ENCODE data around the gene TRAM2. TPM values are rescaled to one million over a fixed set of nuclear protein-coding genes. Genes with fewer than 3 reads are reported as not detected.

Gene TRAM2
- total and polyA plus RNA-seq, 9 of the 15 experiments (the other 6 are each of a cell fraction or from before 2014, with no cell fraction given) = 2.6 to 13.3 (median 8.9) TPM

DNA sequence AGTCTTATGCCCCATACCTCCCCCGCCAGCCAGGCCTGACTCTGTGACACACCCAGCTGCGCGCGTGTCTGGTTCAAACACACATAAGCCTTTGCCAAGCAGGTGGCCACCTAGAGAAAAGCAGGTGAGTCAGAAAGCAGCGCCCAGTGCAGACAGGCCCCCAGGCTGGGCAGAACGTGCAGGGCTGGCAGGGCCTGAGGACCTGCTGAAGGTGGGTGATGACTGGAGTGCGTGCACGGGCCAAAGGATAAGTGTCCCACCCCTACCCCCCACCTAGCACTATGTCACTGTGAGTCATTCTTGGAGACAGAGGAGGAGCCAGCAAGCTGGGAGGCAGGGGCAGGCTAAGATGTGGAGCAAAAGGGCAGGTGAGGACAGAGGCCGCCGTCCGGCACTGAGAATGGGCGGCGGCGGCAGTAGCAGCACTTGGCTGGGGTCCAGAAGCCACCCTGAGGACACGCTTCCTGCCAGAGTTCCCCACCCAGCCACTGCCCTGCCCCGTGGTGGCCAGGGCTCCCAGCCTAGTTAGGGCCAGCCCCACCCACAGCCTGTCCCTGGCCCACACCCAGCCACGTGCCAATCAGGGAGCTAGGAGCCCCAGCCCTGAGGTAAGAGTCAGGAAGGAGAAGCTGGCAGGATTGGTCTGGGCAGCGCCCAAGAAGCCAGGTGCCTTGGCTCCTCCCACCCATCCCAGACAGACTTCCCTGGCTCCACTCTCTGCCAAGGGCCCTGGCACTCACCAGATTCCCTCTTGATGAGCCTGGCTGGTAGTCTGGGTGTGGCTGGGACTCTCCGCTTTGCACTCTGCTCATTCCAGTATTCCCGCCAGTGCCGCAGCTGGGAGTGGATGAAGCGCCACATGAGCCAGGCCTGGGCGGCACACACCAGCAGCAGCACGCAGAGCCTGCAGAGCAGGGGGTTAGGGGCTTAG is 72.7 kb downstream of the TRAM2 start (continued):
- TF ChIP-seq ZNF609 (CRISPR knock-in tag; IDR thresholded peaks at IDR 0.05; ENCODE audit: borderline replicate concordance) (no peak), MCM5 (IDR thresholded peaks at IDR 0.05; ENCODE audit: low read depth) (no peak), NR0B1 (IDR thresholded peaks at IDR 0.05; ENCODE audit: partially characterized antibody) (no peak), SAFB (IDR thresholded peaks at IDR 0.05; ENCODE audit: borderline replicate concordance, low read depth, low read length) (no peak), ZNF644 (tag; IDR thresholded peaks at IDR 0.05; ENCODE audit: low read depth) (no peak), ATF7 (IDR thresholded peaks at IDR 0.05) (peak; percentile 91), STAG1 (CRISPR knock-in tag; IDR thresholded peaks at IDR 0.05; ENCODE audit: borderline replicate concordance) (no peak), ARHGAP35 (IDR thresholded peaks at IDR 0.05; ENCODE audit: partially characterized antibody) (no peak), ZNF174 (CRISPR knock-in tag; IDR thresholded peaks at IDR 0.05) (no peak), PHF8 (IDR thresholded peaks at IDR 0.05; ENCODE audit: borderline replicate concordance, low read length) (peak; percentile 22; the same call in 1 of the 2 replicates), ZFP36 (IDR thresholded peaks at IDR 0.05; ENCODE audit: low read depth, low read length, partially characterized antibody) (no peak)
- TF ChIP-seq, protein P1, sequence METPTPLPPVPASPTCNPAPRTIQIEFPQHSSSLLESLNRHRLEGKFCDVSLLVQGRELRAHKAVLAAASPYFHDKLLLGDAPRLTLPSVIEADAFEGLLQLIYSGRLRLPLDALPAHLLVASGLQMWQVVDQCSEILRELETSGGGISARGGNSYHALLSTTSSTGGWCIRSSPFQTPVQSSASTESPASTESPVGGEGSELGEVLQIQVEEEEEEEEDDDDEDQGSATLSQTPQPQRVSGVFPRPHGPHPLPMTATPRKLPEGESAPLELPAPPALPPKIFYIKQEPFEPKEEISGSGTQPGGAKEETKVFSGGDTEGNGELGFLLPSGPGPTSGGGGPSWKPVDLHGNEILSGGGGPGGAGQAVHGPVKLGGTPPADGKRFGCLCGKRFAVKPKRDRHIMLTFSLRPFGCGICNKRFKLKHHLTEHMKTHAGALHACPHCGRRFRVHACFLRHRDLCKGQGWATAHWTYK (CRISPR knock-in tag; IDR thresholded peaks at IDR 0.05) = peak; percentile 68; the same call in 1 of the 2 replicates
- TF ChIP-seq, protein P2, sequence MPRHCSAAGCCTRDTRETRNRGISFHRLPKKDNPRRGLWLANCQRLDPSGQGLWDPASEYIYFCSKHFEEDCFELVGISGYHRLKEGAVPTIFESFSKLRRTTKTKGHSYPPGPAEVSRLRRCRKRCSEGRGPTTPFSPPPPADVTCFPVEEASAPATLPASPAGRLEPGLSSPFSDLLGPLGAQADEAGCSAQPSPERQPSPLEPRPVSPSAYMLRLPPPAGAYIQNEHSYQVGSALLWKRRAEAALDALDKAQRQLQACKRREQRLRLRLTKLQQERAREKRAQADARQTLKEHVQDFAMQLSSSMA (CRISPR knock-in tag; IDR thresholded peaks at IDR 0.05) = no peak
- TF ChIP-seq, protein P3, sequence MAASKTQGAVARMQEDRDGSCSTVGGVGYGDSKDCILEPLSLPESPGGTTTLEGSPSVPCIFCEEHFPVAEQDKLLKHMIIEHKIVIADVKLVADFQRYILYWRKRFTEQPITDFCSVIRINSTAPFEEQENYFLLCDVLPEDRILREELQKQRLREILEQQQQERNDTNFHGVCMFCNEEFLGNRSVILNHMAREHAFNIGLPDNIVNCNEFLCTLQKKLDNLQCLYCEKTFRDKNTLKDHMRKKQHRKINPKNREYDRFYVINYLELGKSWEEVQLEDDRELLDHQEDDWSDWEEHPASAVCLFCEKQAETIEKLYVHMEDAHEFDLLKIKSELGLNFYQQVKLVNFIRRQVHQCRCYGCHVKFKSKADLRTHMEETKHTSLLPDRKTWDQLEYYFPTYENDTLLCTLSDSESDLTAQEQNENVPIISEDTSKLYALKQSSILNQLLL (CRISPR knock-in tag; IDR thresholded peaks at IDR 0.05; ENCODE audit: borderline replicate concordance) = no peak
- TF ChIP-seq, protein P4, sequence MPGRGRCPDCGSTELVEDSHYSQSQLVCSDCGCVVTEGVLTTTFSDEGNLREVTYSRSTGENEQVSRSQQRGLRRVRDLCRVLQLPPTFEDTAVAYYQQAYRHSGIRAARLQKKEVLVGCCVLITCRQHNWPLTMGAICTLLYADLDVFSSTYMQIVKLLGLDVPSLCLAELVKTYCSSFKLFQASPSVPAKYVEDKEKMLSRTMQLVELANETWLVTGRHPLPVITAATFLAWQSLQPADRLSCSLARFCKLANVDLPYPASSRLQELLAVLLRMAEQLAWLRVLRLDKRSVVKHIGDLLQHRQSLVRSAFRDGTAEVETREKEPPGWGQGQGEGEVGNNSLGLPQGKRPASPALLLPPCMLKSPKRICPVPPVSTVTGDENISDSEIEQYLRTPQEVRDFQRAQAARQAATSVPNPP (IDR thresholded peaks at IDR 0.05; ENCODE audit: borderline replicate concordance, insufficient read depth, insufficient read length) = no peak
